Muscle layer of colon (tissue), 2 donors: ENCODE data around the gene XCR1.

ENCODE experiments used
- H3K27ac ChIP-seq: one replicate; pipeline ENCODE4 v1.7.0; 2013; ENCODE audit warnings: low read depth, mild to moderate bottlenecking, low read length, moderate library complexity
- H3K27me3 ChIP-seq, 2 donors: one replicate each; pipeline ENCODE4 v1.7.0; 2013; ENCODE audit warnings: low read length in 2 of 2, mild to moderate bottlenecking in 2 of 2; ENCODE audit not compliant: insufficient read depth in 2 of 2, control insufficient read depth in 1 of 2
- H3K36me3 ChIP-seq: one replicate; pipeline ENCODE4 v1.7.0; 2013; ENCODE audit warnings: mild to moderate bottlenecking, low read length; ENCODE audit not compliant: insufficient read depth
- H3K4me1 ChIP-seq: one replicate; pipeline ENCODE4 v1.7.0; 2013; ENCODE audit warnings: mild to moderate bottlenecking, low read length; ENCODE audit not compliant: insufficient read depth
- H3K4me3 ChIP-seq, 2 donors: one replicate each; pipeline ENCODE4 v1.7.0; 2013; ENCODE audit warnings: low read length in 2 of 2, low read depth in 1 of 2, mild to moderate bottlenecking in 1 of 2, moderate library complexity in 1 of 2
- H3K9ac ChIP-seq: one replicate; pipeline ENCODE4 v1.7.0; 2013; ENCODE audit warnings: low read length
- H3K9me3 ChIP-seq: one replicate; pipeline ENCODE4 v1.7.0; 2013; ENCODE audit warnings: mild to moderate bottlenecking, low read length
- donor health status: abdominal sarcoma.
- donor health status: Adenocarcinoma of cecum.

Gene XCR1

GRCh38 chr3:45987368-45988291, 39.7 kb downstream of the XCR1 start:
- Histone ChIP-seq H3K4me1 (peaks cover 94% of the 10 kb centered on the region), H3K27me3 (no peaks in the 10 kb centered on the region), H3K4me3 (peak overlapping the region in 1 of 2 donors; percentile 12), H3K9me3 (no peaks in the 10 kb centered on the region), H3K9ac (peak overlapping the region; percentile 28), H3K27ac (peak overlapping the region; percentile 94), H3K36me3 (peaks cover 17% of the 10 kb centered on the region)

GRCh38 chr3:45986303-45986982, 40.8 kb downstream of the XCR1 start:
- peak overlapping the region; percentile 94 for H3K27ac ChIP-seq
- no peaks in the 10 kb centered on the region for H3K9me3 ChIP-seq
- peak overlapping the region; percentile 28 for H3K9ac ChIP-seq
- H3K36me3 ChIP-seq: peaks cover 28% of the 10 kb centered on the region
- H3K4me3 ChIP-seq: peak overlapping the region in 1 of 2 donors; percentile 24
- H3K4me1 ChIP-seq: peaks cover 82% of the 10 kb centered on the region
- no peaks in the 10 kb centered on the region for H3K27me3 ChIP-seq

- Histone ChIP-seq H3K36me3 (peaks cover 35% of the 10 kb centered on the region), H3K4me3 (peak overlapping the region in 1 of 2 donors; percentile 24), H3K27me3 (no peaks in the 10 kb centered on the region), H3K27ac (peak overlapping the region; percentile 94), H3K9ac (peak overlapping the region; percentile 22), H3K4me1 (peaks cover 86% of the 10 kb centered on the region), H3K9me3 (no peaks in the 10 kb centered on the region)
Measured at GRCh38 chr3:45985532-45986302, 41.6 kb downstream of the XCR1 start.

- Histone ChIP-seq H3K4me3 (peak overlapping the region; percentile 4 to 20), H3K36me3 (peaks cover 43% of the 10 kb centered on the region), H3K27ac (peak overlapping the region; percentile 94), H3K27me3 (no peaks in the 10 kb centered on the region), H3K9me3 (no peaks in the 10 kb centered on the region), H3K4me1 (peaks cover 75% of the 10 kb centered on the region), H3K9ac (peak overlapping the region; percentile 22)
Measured at GRCh38 chr3:45984331-45985312, 42.7 kb downstream of the XCR1 start.

- Histone ChIP-seq H3K27ac (peak overlapping the region; percentile 28), H3K27me3 (no peaks in the 10 kb centered on the region), H3K4me1 (peaks cover 66% of the 10 kb centered on the region), H3K36me3 (peaks cover 51% of the 10 kb centered on the region), H3K9ac (no peak overlapping the region), H3K9me3 (no peaks in the 10 kb centered on the region), H3K4me3 (peak overlapping the region in 1 of 2 donors; percentile 4)
Measured at GRCh38 chr3:45983770-45984169, 43.5 kb downstream of the XCR1 start.

- Histone ChIP-seq H3K9me3 (no peaks in the 10 kb centered on the region), H3K27ac (no peak overlapping the region), H3K36me3 (peaks cover 69% of the 10 kb centered on the region), H3K4me3 (no peak overlapping the region), H3K27me3 (no peaks in the 10 kb centered on the region), H3K4me1 (peaks cover 57% of the 10 kb centered on the region), H3K9ac (no peak overlapping the region)
Measured at GRCh38 chr3:45981346-45982074, 45.8 kb downstream of the XCR1 start.

- peaks cover 76% of the 10 kb centered on the region for H3K36me3 ChIP-seq
- no peak overlapping the region for H3K9ac ChIP-seq
- peaks cover 54% of the 10 kb centered on the region for H3K4me1 ChIP-seq
- H3K27ac ChIP-seq: no peak overlapping the region
- H3K27me3 ChIP-seq: no peaks in the 10 kb centered on the region
- no peaks in the 10 kb centered on the region for H3K9me3 ChIP-seq
- no peak overlapping the region for H3K4me3 ChIP-seq
Measured at GRCh38 chr3:45980819-45981218, 46.5 kb downstream of the XCR1 start.

- Histone ChIP-seq H3K4me3 (no peak overlapping the region), H3K27ac (no peak overlapping the region), H3K4me1 (peaks cover 49% of the 10 kb centered on the region), H3K9ac (no peak overlapping the region), H3K27me3 (no peaks in the 10 kb centered on the region), H3K9me3 (no peaks in the 10 kb centered on the region), H3K36me3 (peaks cover 81% of the 10 kb centered on the region)
Measured at GRCh38 chr3:45980229-45980813, 47.0 kb downstream of the XCR1 start.

GRCh38 chr3:45979378-45979777, 47.9 kb downstream of the XCR1 start:
- H3K4me3 ChIP-seq: no peak overlapping the region
- peaks cover 40% of the 10 kb centered on the region for H3K4me1 ChIP-seq
- no peaks in the 10 kb centered on the region for H3K27me3 ChIP-seq
- H3K36me3 ChIP-seq: peaks cover 90% of the 10 kb centered on the region
- no peaks in the 10 kb centered on the region for H3K9me3 ChIP-seq
- no peak overlapping the region for H3K27ac ChIP-seq
- H3K9ac ChIP-seq: no peak overlapping the region
